ENCODE results near the gene MMP24.
"Not testable (repeated sequence)": the region's sequence is repeated elsewhere in the genome, so short reads cannot be mapped to it uniquely, and the experiment has no call there.

The MMP24 gene

GRCh38 chr20:35253010-35253409, 26.5 kb downstream of the MMP24 start:
- DNase-seq (ENCODE audit: low spot score) = no peak
- TF ChIP-seq CTCF (IDR thresholded peaks at IDR 0.05; ENCODE audit: extremely low read depth, missing control alignments) = no peak

GRCh38 chr20:35254448-35254999, 28.0 kb downstream of the MMP24 start:
- TF ChIP-seq CTCF (IDR thresholded peaks at IDR 0.05; ENCODE audit: extremely low read depth, missing control alignments) = no peak
- DNase-seq (ENCODE audit: low spot score) = no peak

DNA sequence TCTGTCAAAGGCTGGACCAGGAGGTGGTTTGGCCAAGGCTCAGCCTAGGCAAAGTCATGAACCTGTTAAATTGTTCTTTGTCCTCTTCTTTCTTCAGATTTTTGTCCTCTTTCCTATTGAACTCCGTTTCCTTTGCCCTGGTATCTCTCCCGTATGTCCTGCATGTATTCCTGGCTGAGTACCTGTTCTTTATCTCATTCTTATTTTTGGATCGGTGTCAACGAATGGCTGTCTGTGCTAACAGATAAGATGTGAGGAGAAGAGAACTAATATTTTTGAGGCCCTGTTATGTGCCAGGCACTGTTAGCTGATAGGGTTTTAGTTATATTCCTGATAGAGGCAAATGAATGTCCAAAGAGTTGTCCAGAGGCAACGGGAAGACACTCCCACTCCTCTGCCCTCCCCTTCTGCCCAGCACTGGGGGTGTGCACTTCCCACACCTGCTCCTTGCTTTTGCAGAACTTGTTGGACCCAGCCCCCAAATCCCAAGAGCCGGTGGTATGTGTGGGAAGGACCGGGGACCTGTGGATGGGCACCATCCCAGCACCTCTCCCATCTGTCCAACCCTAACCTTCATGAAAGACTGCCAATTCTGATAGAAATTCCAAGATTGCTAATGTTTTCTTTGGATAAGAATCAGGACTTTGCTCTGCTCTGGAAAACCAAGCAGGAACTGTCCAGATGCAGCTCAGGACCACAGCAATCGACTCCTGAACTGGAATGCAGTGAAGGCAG, 30.9 kb downstream of the MMP24 start:
- no peak for DNase-seq (ENCODE audit: low spot score)
- no peak for TF ChIP-seq CTCF (IDR thresholded peaks at IDR 0.05; ENCODE audit: extremely low read depth, missing control alignments)

- DNase-seq (ENCODE audit: low spot score) = no peak
- no peak for TF ChIP-seq CTCF (IDR thresholded peaks at IDR 0.05; ENCODE audit: extremely low read depth, missing control alignments)
These were observed 33.9 kb downstream of the MMP24 start for GRCh38 chr20:35260426-35260825.

DNA sequence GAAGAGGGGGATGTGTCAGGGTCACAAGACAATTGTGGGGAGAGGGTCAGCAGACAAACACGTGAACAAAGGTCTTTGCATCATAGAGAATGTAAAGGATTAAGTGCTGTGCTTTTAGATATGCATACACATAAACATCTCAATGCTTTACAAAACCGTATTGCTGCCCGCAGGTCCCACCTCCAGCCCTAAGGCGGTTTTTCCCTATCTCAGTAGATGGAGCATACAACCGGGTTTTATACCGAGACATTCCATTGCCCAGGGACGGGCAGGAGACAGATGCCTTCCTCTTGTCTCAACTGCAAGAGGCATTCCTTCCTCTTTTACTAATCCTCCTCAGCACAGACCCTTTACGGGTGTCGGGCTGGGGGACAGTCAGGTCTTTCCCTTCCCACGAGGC, 35.8 kb downstream of the MMP24 start:
- DNase-seq (ENCODE audit: low spot score) = not testable (repeated sequence)

- DNase-seq (ENCODE audit: low spot score) = not testable (repeated sequence)
These were observed 36.4 kb downstream of the MMP24 start for GRCh38 chr20:35262731-35263531.

DNA sequence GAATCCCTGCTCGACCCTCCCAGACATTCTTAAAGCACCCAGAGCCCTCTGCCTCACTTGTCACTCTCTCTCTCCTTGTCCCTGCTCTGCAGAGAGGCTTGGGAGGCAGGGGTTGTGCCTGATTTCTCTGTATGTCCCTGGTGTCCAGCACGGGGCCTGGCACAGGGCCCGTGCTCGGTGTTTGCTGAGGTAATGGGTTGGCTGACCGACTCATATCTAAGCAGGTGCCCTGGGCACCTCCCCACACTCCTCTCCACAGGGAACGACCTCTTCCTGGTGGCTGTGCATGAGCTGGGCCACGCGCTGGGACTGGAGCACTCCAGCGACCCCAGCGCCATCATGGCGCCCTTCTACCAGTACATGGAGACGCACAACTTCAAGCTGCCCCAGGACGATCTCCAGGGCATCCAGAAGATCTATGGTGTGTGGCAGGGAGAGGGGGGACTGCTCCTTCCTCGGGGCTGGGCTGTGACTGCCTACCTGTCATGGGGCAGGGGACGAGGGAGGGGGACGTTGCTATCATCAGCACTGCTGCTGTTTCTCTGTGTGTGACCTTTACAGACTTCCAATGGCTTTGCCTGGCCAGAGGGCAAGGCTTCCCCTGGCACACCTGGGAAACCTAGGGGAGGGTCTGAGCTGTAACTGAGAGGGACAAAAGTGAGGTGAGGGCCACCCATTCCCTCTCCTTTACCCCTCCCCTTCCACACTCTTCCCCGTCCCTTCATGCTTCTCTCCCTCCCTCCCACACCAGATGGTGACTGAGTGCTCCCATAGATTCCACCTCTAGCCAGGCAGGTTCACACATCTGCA, 37.2 kb downstream of the MMP24 start:
- no peak for TF ChIP-seq CTCF (IDR thresholded peaks at IDR 0.05; ENCODE audit: extremely low read depth, missing control alignments)
- DNase-seq (ENCODE audit: low spot score) = no peak

DNA sequence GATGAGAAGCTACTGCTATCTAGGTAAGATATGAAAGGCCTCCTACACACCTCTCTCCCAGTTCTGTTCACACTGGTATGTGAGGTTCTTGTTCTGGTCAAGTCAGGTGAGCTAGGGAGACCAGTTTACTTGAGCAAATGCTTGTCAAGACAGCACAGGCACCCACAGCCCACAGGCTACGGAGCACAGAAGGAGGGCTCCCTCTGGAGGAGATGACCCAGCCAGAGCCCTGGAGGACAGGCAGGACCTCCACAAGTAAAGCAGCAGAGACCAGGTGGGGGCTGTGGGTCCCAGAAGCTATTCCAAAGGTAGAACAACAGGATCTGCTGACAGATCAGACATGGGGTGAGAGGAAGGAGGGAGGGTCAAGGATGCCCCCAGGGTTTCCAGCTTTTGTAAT, 38.3 kb downstream of the MMP24 start:
- no peak for DNase-seq (ENCODE audit: low spot score)
- no peak for TF ChIP-seq CTCF (IDR thresholded peaks at IDR 0.05; ENCODE audit: extremely low read depth, missing control alignments)
